Measurements from ENCODE around the gene KIF5C.

The KIF5C gene

DNA sequence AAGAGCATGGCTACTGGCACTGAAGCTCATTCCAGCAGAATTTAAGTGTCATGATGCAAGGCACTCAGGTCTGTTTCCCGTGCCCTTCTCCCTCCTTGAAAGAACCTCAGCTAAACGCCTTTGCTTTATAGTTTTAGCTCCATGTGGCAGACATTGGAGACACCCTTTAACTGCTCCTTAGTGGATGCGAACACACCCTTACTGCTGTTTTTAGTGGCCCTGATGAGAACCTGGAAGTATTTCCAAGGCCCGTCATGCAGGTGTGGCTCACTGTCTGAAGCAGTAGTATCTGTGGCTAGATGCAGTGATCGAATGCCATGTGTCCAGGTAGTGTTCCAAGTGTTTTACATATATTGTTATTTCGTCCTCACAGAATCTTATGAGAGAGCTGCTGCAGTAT lies 28.3 kb downstream of the KIF5C start:
- no peaks in the 10 kb centered on the region for H3K9me3 Mint-ChIP-seq
- peaks cover 5% of the 10 kb centered on the region for H3K27me3 Mint-ChIP-seq
- H3K4me1 Mint-ChIP-seq (ENCODE audit: low read depth): no peaks in the 10 kb centered on the region
- no peaks in the 10 kb centered on the region for H3K36me3 Mint-ChIP-seq (ENCODE audit: low read depth)
- no peak overlapping the region for H3K27ac Mint-ChIP-seq
- H3K4me3 Mint-ChIP-seq: no peak overlapping the region

DNA sequence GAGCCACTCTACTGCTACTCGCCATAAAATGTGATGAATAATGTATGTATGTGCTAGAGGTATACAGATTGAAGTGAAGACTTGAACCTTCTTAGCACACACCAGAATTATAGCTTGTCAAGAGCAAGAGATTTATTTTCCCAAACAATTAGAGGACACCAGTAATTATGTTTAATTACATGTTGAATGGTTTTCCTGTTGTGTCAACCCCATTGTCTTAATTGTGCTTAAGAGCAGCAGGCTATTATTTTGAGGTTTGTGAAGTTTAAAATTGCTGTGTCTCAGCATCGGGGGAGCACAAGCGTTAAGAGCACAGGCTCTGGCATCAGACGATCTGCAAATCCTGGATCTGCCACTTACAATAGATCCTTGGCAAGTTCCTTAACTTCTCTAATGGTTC lies 29.0 kb downstream of the KIF5C start:
- Mint-ChIP-seq H3K36me3 (ENCODE audit: low read depth) (no peaks in the 10 kb centered on the region), H3K9me3 (no peaks in the 10 kb centered on the region)

DNA sequence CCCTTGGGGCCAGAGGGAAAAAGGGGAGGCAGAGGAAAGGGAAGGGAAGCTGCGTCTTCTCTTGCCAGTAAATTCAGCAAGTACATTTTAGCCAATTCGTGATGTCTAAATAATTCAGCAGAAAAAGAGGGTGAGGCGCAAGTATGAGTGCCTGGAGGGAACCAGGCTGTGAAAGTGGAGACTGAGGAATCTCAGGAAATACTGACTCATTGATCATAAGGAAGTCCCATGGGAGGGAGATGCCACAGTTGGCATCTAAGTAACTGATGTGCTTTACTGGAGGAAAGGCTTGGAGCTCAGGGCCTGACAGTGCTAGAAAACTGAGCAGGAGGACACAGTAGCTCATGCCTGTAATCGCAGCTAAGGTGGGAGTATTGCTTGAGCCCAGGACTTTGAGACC lies 31.1 kb downstream of the KIF5C start:
- Mint-ChIP-seq H3K27me3 (peaks cover 7% of the 10 kb centered on the region), H3K4me3 (no peak overlapping the region), H3K9me3 (no peaks in the 10 kb centered on the region), H3K36me3 (ENCODE audit: low read depth) (no peaks in the 10 kb centered on the region), H3K4me1 (ENCODE audit: low read depth) (no peaks in the 10 kb centered on the region), H3K27ac (no peak overlapping the region)

More for the DNA sequence above, 29.0 kb downstream of the KIF5C start:
- H3K27ac Mint-ChIP-seq: no peak overlapping the region
- no peak overlapping the region for H3K4me3 Mint-ChIP-seq
- H3K27me3 Mint-ChIP-seq: peaks cover 5% of the 10 kb centered on the region
- no peaks in the 10 kb centered on the region for H3K4me1 Mint-ChIP-seq (ENCODE audit: low read depth)

DNA sequence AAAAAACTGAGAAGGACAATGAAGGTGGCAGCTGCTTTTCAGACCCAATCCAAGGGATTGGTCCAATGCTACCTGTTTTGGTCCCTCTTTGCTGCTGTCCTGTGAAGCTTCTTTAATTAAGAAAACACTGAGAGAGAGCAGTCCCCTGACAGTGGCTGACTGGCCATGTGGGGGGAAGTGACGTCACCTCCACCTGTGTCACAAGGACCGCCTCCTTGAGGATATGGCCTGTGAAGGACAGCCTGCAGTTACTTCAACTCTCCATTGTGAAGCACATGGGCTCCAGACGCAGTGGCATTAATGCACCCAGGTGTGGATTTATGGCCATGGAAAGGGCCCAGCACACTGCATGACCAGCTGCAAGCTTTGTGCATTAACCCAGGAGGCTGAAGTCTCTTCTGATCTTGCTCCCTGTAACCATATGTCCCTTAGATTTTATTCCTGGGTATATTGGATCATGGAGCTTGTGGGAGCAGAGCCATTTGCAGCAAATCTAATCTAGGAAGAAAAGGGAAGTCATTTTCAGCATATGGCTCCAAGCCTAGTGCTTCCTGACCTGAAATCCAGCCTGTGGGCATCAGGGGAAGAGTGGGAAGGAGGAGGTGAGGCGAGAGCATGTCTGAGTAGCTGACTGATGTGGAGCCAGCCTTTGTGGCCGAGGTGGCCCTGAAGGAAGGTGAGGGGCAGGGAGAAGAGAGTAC lies 32.2 kb downstream of the KIF5C start:
- Mint-ChIP-seq H3K27me3 (peaks cover 8% of the 10 kb centered on the region), H3K4me1 (ENCODE audit: low read depth) (no peaks in the 10 kb centered on the region), H3K9me3 (no peaks in the 10 kb centered on the region), H3K27ac (no peak overlapping the region), H3K36me3 (ENCODE audit: low read depth) (no peaks in the 10 kb centered on the region), H3K4me3 (no peak overlapping the region)

DNA sequence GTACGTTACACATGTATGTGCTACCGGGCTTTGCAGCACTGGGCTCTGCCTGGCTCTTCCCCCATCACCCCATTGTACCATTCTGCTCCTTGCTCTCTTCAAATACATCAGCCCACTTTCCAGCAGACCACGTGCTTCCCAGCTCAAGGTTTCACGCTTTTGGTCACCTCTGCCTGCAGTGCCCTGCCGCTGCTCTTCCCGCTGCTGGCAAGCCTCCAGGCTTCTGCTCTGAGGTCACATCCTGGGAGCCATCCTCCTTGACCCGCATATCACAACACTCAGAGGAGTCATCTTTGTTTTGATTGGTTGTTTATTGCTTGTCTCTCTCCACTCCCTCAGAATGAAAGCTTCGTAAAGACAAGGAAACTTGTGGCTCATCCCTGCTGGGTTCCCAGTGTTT lies 34.1 kb downstream of the KIF5C start:
- Mint-ChIP-seq H3K4me3 (no peak overlapping the region), H3K4me1 (ENCODE audit: low read depth) (no peaks in the 10 kb centered on the region), H3K27ac (no peak overlapping the region), H3K36me3 (ENCODE audit: low read depth) (no peaks in the 10 kb centered on the region), H3K9me3 (no peaks in the 10 kb centered on the region), H3K27me3 (peaks cover 8% of the 10 kb centered on the region)

DNA sequence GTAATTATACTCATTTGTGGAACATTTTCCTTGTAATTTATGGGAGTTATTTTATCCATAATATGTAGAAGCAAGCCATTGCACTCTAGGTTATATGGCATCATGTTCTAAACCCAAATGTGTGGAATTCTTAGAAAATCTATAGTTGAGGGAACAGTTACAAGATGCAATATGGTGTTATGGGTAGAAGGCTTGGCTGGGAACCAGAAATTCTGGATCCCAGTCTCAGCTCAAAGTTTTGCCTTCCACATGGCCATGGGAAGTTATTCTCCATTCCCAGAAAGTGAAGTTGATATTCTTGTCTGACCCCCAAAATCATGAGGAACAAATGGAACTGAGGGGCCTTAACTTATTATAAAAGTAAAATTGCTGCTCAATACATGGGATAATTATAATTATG lies 38.0 kb downstream of the KIF5C start:
- Mint-ChIP-seq H3K27ac (no peak overlapping the region), H3K36me3 (ENCODE audit: low read depth) (peaks cover 4% of the 10 kb centered on the region), H3K4me3 (no peak overlapping the region), H3K27me3 (peaks cover 5% of the 10 kb centered on the region), H3K9me3 (no peaks in the 10 kb centered on the region), H3K4me1 (ENCODE audit: low read depth) (peaks cover 11% of the 10 kb centered on the region)

DNA sequence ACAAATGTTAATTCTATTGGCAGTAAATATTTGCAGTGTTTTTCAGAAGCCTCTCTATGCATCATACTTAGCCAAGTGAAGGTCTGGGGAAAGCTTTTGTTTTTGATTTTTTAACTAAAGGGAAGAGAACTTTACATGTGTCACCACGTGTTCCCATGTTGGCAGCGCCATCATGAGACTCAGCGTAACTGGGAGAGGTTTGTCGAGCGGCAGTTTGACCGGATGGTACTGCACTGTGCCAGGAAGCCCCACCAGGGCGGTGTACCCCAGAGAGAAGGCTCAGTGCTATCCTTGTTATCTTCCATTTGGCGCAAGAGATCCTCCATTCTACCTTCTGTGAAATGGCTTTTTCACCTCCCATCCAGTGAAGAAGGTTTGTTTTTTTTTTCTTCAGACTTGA lies 38.5 kb downstream of the KIF5C start:
- Mint-ChIP-seq H3K27me3 (peaks cover 5% of the 10 kb centered on the region), H3K9me3 (peaks cover 3% of the 10 kb centered on the region), H3K27ac (no peak overlapping the region), H3K4me1 (ENCODE audit: low read depth) (peaks cover 11% of the 10 kb centered on the region), H3K4me3 (no peak overlapping the region), H3K36me3 (ENCODE audit: low read depth) (peaks cover 4% of the 10 kb centered on the region)

DNA sequence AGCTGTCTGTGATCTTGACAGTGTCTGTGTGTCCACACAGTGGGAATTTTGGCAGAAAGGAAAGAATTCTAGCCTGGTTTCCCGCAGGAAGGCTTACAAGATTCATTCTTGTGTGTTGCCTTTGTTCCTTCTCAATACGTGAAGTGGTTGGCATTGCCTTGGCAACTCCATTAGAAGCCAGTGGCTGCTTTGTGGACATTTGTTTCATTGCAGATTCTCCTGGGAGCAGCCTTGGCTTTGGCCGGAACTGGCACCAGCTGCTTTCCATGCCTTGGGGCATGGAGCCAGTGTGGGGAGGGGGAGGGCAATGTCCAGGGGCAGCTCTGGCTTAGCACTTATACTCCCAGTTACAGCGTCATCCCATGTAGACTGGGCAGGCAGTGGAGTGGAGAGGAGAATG lies 39.4 kb downstream of the KIF5C start:
- H3K27ac Mint-ChIP-seq: no peak overlapping the region
- peaks cover 11% of the 10 kb centered on the region for H3K4me1 Mint-ChIP-seq (ENCODE audit: low read depth)
- H3K9me3 Mint-ChIP-seq: peaks cover 9% of the 10 kb centered on the region
- no peak overlapping the region for H3K4me3 Mint-ChIP-seq
- H3K36me3 Mint-ChIP-seq (ENCODE audit: low read depth): peaks cover 4% of the 10 kb centered on the region
- H3K27me3 Mint-ChIP-seq: peaks cover 5% of the 10 kb centered on the region

DNA sequence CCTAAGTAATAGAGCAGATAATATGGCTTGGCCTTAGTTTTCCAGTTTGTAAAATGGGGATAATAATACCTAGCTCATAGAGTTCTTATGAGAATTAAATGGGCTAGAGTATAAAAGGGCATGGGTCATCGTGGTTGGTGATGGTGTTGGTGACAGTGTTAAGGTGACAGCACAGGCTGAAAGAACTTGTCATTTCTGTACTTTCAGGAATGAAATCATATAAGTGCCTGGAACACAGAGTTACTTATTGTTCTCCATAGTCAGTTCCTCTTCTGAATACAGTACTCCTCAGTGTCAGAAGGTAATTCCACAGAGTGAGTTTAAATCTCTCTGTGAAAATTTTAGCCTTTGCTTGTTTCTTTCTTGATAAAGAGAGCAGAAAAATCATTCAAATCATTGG lies 42.4 kb downstream of the KIF5C start:
- no peaks in the 10 kb centered on the region for H3K27me3 Mint-ChIP-seq
- H3K27ac Mint-ChIP-seq: no peak overlapping the region
- H3K36me3 Mint-ChIP-seq (ENCODE audit: low read depth): peaks cover 4% of the 10 kb centered on the region
- H3K4me1 Mint-ChIP-seq (ENCODE audit: low read depth): peaks cover 11% of the 10 kb centered on the region
- no peak overlapping the region for H3K4me3 Mint-ChIP-seq
- H3K9me3 Mint-ChIP-seq: peaks cover 9% of the 10 kb centered on the region

DNA sequence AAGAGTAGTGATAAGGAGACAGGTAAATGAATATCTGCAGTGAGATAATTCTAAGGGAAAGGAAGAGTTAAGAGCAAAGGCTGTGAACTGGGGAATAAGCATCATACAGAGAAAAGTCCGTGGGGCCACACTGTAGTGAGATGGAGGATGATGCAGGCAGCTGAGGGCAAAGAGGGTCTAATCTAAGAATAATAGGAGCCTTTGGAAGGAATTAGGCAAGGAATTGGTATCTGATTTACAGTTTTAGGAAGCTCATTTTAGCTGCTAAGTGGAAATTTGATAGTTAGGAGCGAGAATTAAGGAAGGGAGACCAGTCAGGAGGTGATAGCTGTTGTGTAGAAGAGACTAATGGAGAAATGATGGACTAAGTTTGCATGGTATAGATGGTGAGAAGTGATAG lies 43.5 kb downstream of the KIF5C start:
- no peak overlapping the region for H3K4me3 Mint-ChIP-seq
- peaks cover 9% of the 10 kb centered on the region for H3K9me3 Mint-ChIP-seq
- no peak overlapping the region for H3K27ac Mint-ChIP-seq
- H3K27me3 Mint-ChIP-seq: no peaks in the 10 kb centered on the region
- H3K36me3 Mint-ChIP-seq (ENCODE audit: low read depth): peaks cover 4% of the 10 kb centered on the region
- H3K4me1 Mint-ChIP-seq (ENCODE audit: low read depth): peaks cover 11% of the 10 kb centered on the region

DNA sequence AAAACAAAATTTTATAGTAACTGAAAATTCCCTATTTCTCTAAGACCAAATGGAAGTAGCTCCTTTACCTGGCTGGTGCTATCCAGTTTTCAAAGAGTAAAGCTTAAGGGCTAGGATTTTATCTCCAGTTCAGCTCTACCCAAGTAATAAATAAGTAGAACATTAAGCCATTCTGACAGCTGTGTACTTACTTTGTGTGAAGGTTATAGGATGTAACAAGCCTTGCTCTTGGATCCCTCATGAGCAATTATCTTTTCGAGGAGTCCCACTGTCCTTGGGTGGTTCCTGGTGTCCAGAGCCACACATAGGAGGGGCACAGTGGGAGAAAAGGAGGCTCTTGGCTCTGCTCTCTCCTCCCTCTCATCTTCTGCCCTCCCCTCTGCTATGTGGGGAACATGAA lies 45.5 kb downstream of the KIF5C start:
- Mint-ChIP-seq H3K9me3 (peaks cover 9% of the 10 kb centered on the region), H3K4me1 (ENCODE audit: low read depth) (peaks cover 11% of the 10 kb centered on the region), H3K4me3 (no peak overlapping the region), H3K36me3 (ENCODE audit: low read depth) (peaks cover 4% of the 10 kb centered on the region), H3K27me3 (no peaks in the 10 kb centered on the region), H3K27ac (no peak overlapping the region)

DNA sequence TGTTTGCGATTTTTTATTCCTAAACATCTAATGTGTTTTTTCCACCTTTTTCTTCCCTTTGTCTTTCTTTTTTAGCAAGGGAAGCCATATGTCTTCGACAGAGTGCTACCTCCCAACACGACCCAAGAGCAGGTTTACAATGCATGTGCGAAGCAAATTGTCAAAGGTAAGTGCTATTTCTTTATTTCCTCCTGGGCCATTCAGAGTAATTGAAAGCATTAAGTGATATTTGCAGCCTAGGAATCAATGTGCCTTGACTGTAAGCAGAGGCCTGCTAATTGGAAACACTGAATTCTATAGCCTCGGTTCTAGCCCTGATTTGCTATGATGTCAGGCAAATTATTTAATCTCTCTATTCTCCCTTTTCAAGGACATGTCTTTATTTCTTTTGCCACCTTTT lies 47.0 kb downstream of the KIF5C start:
- peaks cover 2% of the 10 kb centered on the region for H3K36me3 Mint-ChIP-seq (ENCODE audit: low read depth)
- peaks cover 16% of the 10 kb centered on the region for H3K4me1 Mint-ChIP-seq (ENCODE audit: low read depth)
- H3K4me3 Mint-ChIP-seq: no peak overlapping the region
- peaks cover 9% of the 10 kb centered on the region for H3K9me3 Mint-ChIP-seq
- H3K27ac Mint-ChIP-seq: no peak overlapping the region
- no peaks in the 10 kb centered on the region for H3K27me3 Mint-ChIP-seq

DNA sequence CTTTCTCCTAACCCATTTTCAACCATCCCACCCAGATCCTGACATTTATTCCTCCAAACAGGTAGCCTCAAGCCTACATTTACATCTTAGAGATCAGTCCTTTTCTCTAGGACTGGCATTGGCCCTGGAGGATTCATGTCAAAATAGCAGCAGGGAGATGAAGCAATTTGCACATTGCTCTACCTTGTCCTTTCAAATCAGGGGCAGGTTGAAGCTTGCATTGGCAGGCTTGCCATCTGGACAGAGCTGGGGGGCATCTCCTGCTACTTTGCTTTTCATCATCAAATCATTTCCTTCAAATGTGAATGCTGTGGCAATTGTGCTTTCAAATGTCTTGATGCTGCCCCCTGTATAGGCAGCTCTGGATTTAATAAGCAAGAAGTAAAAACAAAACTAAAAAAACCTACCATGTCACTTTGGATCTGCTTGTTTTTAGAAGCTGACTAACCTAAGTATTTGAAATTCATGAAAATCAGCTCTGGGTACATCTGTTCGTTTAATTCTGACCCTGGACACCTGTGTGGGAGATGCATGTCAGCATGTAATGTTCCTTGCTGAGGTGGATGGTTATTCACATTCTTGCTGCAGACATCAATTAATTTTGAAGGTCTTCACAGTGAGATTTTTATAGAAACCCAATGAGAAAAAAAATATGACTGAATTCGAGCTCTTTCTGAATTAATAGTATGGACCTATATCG lies 47.9 kb downstream of the KIF5C start:
- Mint-ChIP-seq H3K4me3 (no peak overlapping the region), H3K36me3 (ENCODE audit: low read depth) (no peaks in the 10 kb centered on the region), H3K27ac (no peak overlapping the region), H3K4me1 (ENCODE audit: low read depth) (peaks cover 13% of the 10 kb centered on the region), H3K9me3 (peaks cover 9% of the 10 kb centered on the region), H3K27me3 (no peaks in the 10 kb centered on the region)

DNA sequence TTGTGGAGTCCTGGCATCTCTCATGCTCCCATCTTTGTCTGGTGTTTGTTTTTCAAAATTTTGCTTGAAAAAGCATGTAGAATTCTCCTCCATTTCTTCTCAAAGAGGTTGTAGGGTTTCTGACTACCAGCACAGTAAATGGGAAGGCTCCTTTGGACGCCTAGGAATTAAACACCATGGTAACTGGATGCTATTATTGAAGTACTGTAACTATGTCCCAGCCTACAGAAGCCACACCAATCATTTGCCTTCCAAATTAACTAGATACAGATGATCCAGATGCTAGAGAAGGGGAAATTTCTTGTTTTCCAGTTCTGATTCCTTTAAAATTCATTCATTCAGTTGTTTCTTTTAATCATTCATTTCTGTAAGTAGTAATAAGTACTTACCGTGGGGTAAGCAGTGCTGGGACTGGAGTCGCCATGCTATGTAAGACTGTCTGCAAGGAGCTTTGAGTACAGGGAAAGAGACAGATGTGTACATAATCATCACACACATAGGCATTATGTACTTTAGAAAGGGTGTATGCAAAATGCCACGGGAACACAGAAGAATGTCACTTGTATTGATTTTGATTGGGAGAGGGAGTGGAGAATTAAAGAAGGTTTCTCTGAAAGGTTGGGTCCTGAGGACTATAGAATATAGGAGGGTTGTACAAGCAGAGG lies 49.6 kb downstream of the KIF5C start:
- Mint-ChIP-seq H3K36me3 (ENCODE audit: low read depth) (no peaks in the 10 kb centered on the region), H3K27ac (no peak overlapping the region), H3K4me3 (no peak overlapping the region), H3K9me3 (no peaks in the 10 kb centered on the region), H3K4me1 (ENCODE audit: low read depth) (peaks cover 13% of the 10 kb centered on the region), H3K27me3 (no peaks in the 10 kb centered on the region)

DNA sequence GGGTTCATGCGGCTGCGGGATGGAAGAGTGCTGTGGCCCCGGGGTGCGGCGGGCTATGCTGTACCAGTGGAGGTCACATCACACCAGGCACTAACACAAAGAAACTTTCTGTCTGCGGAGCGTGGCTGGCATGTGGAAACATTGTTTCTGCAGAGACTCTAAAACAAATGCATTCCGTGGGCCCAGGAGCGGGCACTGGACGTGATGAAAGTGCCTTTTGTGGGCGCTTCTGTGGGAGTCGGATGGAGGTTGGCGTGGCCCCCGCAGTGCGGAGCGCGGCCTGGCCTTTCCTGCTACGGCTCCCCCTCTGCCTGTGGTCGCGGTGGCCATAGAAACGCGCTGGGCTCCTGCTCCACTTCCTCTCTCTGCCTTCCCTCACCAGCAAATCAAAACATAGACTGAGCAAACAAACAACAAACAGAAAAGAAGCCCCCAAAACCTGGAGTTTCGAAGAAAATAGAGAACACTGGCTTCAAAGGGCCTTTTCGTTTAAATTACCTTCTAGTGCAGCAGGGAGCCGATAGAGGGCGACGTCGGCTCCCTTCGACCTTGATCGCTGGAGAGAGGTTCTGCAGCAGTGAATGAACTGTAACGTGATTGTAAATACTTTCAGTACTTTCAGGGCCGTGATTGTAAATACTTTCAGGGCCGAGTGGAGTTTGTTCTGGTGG lies 51.4 kb downstream of the KIF5C start:
- peak overlapping the region; percentile 73 for H3K4me3 Mint-ChIP-seq

More for the DNA sequence above, 51.4 kb downstream of the KIF5C start:
- no peaks in the 10 kb centered on the region for H3K9me3 Mint-ChIP-seq
- no peaks in the 10 kb centered on the region for H3K36me3 Mint-ChIP-seq (ENCODE audit: low read depth)
- peak overlapping the region; percentile 17 for H3K27ac Mint-ChIP-seq
- H3K27me3 Mint-ChIP-seq: no peaks in the 10 kb centered on the region
- H3K4me1 Mint-ChIP-seq (ENCODE audit: low read depth): peaks cover 13% of the 10 kb centered on the region

Data from stimulated activated naive CD8-positive, alpha-beta T cell treated with anti-CD3 and anti-CD28 coated beads, Interleukin-15, Interleukin-2, amounts not matched to agents 100 ng/mL and 50 ng/mL, for 24 hours (primary cell).